Right cardiac atrium (tissue), 5 donors: Measurements from ENCODE around the gene CFAP57. TPM values are rescaled to one million over a fixed set of nuclear protein-coding genes. Genes with fewer than 3 reads are reported as not detected.

Experiments used
- ATAC-seq, 2 donors: fragments of 200-7000 bp; cut with Tn5 transposase; one replicate each; pipeline versions ENCODE4 v1.8.0 to v1.9.1; 2020; ENCODE audit warnings: moderate library complexity in 2 of 2, mild to moderate bottlenecking in 1 of 2
- DNase-seq, 3 donors: peaks; one replicate each; pipeline ENCODE4 v3.0.0-alpha.2; 2020
- H3K27ac ChIP-seq: one replicate; pipeline ENCODE4 v1.5.1; 2013; ENCODE audit warnings: mild to moderate bottlenecking, low read length, control low read depth, moderate library complexity
- H3K27me3 ChIP-seq: one replicate; pipeline ENCODE4 v1.6.1; 2013; ENCODE audit not compliant: control insufficient read depth, insufficient read depth
- H3K4me1 ChIP-seq: one replicate; pipeline ENCODE4 v1.6.1; 2013; ENCODE audit warnings: low read length; ENCODE audit not compliant: control insufficient read depth, insufficient read depth
- H3K4me3 ChIP-seq: one replicate; pipeline ENCODE4 v1.5.1; 2013; ENCODE audit warnings: low read length, control low read depth
- H3K9me3 ChIP-seq: one replicate; pipeline ENCODE4 v1.6.1; 2013; ENCODE audit warnings: low read length; ENCODE audit not compliant: control insufficient read depth
- WGBS: extraction: QIAGEN DNeasy Blood & Tissue Kit; methylation state at CpG from one replicate; pipeline ENCODE4 v1.1.7; 2013; 5-methylcytosine and 5-hydroxymethylcytosine counted together
- intact Hi-C, 4 donors: fragments of 100-400 bp; cut with DNase I; formaldehyde crosslinking; loops; one replicate each; pipeline versions ENCODE4 v1.11.0 to v1.14.0; 2022 to 2023
- polyA plus RNA-seq: library from polyadenylated mRNA; stranded (reverse); fragments of 200-250 nt; gene quantifications from one replicate; pipeline ENCODE4 v1.2.3, GENCODE V29; 2013
- total RNA-seq, 4 donors: library from RNA; stranded (reverse); fragmentation: NEBNext Ultra II Directional; extraction: Animal tissue kit (Norgen Biotek cat#: 25700); gene quantifications; one replicate each; pipeline ENCODE4 v1.2.1, GENCODE V29; 2021
- donor health status: healthy with polysubstance abuse.
- donor health status: DM: no; HTN: yes; CAD: no.
- donor health status: DM: no; HTN: no; CAD: no.
- donor health status: DM: no; HTN: yes; CAD: no; lungs with severe emphysema.
- donor health status: DM: yes; HTN: yes; CAD: no.

CFAP57 gene
- total and polyA plus RNA-seq, 5 donors, result 0.06 to 0.25 (median 0.11) TPM; not detected in 1

GRCh38 chr1:43172527-43172972 lies 420 bp downstream of the CFAP57 start:
- Histone ChIP-seq H3K4me1 (no peaks in the 10 kb centered on the region), H3K27me3 (no peaks in the 10 kb centered on the region), H3K4me3 (peak overlapping the region; percentile 76), H3K9me3 (no peaks in the 10 kb centered on the region), H3K27ac (no peak overlapping the region)
- ATAC-seq (peak; percentile 97 to 98), DNase-seq (peak; percentile 86 to 92 (median 90))
- intact Hi-C loops, result no loop called here
- WGBS, result 2% methylated on average over 20 of the region's 20 CpGs

- Histone ChIP-seq H3K4me1 (no peaks in the 10 kb centered on the region), H3K27me3 (no peaks in the 10 kb centered on the region), H3K4me3 (no peak overlapping the region), H3K27ac (no peak overlapping the region), H3K9me3 (no peaks in the 10 kb centered on the region)
- no peak for DNase-seq
- 84% methylated on average over 2 of the region's 2 CpGs for WGBS
- no peak for ATAC-seq
- intact Hi-C loops, result no loop called here
These were observed 2.7 kb downstream of the CFAP57 start for GRCh38 chr1:43174873-43175272.

GRCh38 chr1:43177691-43178090 lies 5.6 kb downstream of the CFAP57 start:
- no peaks in the 10 kb centered on the region for H3K27me3 ChIP-seq
- DNase-seq (no peak), ATAC-seq (no peak)
- H3K4me1 ChIP-seq, result no peaks in the 10 kb centered on the region
- no peaks in the 10 kb centered on the region for H3K9me3 ChIP-seq
- H3K27ac ChIP-seq, result no peak overlapping the region
- WGBS, result 54% methylated on average over 4 of the region's 4 CpGs
- intact Hi-C loops, result no loop called here
- H3K4me3 ChIP-seq, result no peak overlapping the region

- H3K4me3 ChIP-seq, result no peak overlapping the region
- H3K27ac ChIP-seq, result no peak overlapping the region
- intact Hi-C loops, result no loop called here
- WGBS, result 95% methylated on average over 3 of the region's 3 CpGs
- no peaks in the 10 kb centered on the region for H3K27me3 ChIP-seq
- DNase-seq, result no peak
- H3K4me1 ChIP-seq, result no peaks in the 10 kb centered on the region
- no peak for ATAC-seq
- H3K9me3 ChIP-seq, result no peaks in the 10 kb centered on the region
These were observed 12.3 kb downstream of the CFAP57 start for GRCh38 chr1:43184388-43184787.

GRCh38 chr1:43184995-43185394 lies 12.9 kb downstream of the CFAP57 start:
- DNase-seq (no peak), ATAC-seq (no peak)
- intact Hi-C loops, result no loop called here
- Histone ChIP-seq H3K9me3 (no peaks in the 10 kb centered on the region), H3K27ac (no peak overlapping the region), H3K4me3 (no peak overlapping the region), H3K4me1 (no peaks in the 10 kb centered on the region), H3K27me3 (no peaks in the 10 kb centered on the region)
- WGBS, result 91% methylated on average over 3 of the region's 3 CpGs

GRCh38 chr1:43188106-43188505 lies 16.0 kb downstream of the CFAP57 start:
- Histone ChIP-seq H3K4me1 (no peaks in the 10 kb centered on the region), H3K9me3 (no peaks in the 10 kb centered on the region), H3K4me3 (no peak overlapping the region), H3K27me3 (no peaks in the 10 kb centered on the region), H3K27ac (no peak overlapping the region)
- 40% methylated on average over 1 of the region's 1 CpG for WGBS
- no peak for ATAC-seq
- intact Hi-C loops, result no loop called here
- no peak for DNase-seq

GRCh38 chr1:43194509-43194908 lies 22.4 kb downstream of the CFAP57 start:
- no peak for DNase-seq
- no peaks in the 10 kb centered on the region for H3K9me3 ChIP-seq
- intact Hi-C loops, result no loop called here
- no peak for ATAC-seq
- no peaks in the 10 kb centered on the region for H3K27me3 ChIP-seq
- no peak overlapping the region for H3K4me3 ChIP-seq
- H3K27ac ChIP-seq, result no peak overlapping the region
- H3K4me1 ChIP-seq, result no peaks in the 10 kb centered on the region

DNA sequence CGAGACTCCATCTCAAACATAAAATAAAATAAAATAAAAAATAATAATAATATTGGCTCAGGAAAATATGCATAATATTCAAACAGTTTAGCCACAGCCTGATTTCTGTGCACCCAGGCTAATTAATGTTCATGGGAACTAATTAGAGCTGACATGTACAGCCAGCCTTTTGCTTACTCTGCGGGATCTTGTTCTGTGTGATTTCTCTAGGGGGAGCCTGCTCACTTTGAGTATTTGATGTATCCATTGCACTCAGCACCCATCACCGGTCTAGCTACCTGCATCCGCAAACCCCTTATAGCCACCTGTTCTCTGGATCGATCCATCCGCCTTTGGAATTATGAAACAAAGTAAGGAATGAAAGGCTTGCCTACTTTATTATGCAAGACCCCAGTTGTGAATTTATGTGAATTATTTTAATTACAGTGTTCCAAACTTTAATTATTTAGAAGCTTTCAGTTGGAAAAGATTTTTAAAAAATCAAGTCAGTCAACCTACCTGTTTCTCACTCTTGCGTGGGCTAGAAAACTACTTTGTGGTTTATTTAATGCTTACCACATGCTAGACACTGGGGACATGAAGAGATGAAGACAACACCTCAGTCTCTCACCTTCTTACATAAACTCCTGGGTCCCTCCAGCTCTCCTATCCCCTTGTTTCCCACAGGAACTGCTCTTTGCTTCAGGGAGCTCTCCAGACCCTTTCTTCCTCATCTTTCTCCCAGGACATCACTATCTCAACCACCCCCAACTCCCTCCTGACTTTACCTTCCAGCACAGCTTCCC lies 25.4 kb downstream of the CFAP57 start:
- H3K27ac ChIP-seq, result no peak overlapping the region
- 89% methylated on average over 7 of the region's 7 CpGs for WGBS
- H3K4me1 ChIP-seq, result no peaks in the 10 kb centered on the region
- H3K9me3 ChIP-seq, result no peaks in the 10 kb centered on the region
- no peak overlapping the region for H3K4me3 ChIP-seq
- intact Hi-C loops, result no loop called here
- ATAC-seq, result no peak
- DNase-seq, result no peak
- no peaks in the 10 kb centered on the region for H3K27me3 ChIP-seq

DNA sequence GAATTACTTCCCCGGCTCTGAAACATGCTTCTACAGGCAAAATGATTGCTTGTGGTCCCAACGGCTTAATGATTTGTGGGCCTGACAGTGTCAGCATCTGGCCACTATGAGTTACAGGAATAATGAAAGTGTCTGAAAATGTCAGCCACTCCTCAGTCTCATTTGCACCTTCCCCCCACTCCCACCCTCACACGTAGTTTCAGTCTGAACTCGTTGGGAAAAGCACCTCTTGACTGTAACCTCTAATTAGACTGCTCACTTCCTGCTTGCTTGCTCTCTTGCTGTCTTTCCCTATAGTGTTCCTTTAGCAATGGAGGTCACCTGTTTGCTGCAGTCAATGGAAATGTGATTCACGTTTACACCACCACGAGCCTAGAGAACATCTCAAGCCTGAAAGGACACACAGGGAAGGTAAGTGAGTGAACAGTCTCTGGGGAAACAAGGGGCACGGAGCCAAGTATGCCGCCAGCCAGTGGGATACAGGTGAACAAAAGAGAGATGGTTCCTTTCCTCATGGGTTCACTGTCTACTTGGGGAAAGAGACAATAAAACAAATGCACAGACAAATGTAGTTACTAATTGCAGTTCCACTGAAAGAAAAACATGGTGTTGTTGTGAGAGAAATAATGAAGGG lies 27.1 kb downstream of the CFAP57 start:
- no peak overlapping the region for H3K4me3 ChIP-seq
- ATAC-seq (no peak), DNase-seq (no peak)
- H3K4me1 ChIP-seq, result no peaks in the 10 kb centered on the region
- no peaks in the 10 kb centered on the region for H3K9me3 ChIP-seq
- intact Hi-C loops, result no loop called here
- H3K27me3 ChIP-seq, result no peaks in the 10 kb centered on the region
- WGBS, result 69% methylated on average over 8 of the region's 8 CpGs
- no peak overlapping the region for H3K27ac ChIP-seq

- Histone ChIP-seq H3K27ac (no peak overlapping the region), H3K9me3 (no peaks in the 10 kb centered on the region), H3K4me3 (no peak overlapping the region), H3K27me3 (no peaks in the 10 kb centered on the region), H3K4me1 (peaks cover 5% of the 10 kb centered on the region)
- intact Hi-C loops, result no loop called here
- 78% methylated on average over 3 of the region's 3 CpGs for whole genome bisulfite sequencing
- no peak for DNase-seq
- no peak for ATAC-seq
These were observed 31.7 kb downstream of the CFAP57 start for GRCh38 chr1:43203859-43204258.

DNA sequence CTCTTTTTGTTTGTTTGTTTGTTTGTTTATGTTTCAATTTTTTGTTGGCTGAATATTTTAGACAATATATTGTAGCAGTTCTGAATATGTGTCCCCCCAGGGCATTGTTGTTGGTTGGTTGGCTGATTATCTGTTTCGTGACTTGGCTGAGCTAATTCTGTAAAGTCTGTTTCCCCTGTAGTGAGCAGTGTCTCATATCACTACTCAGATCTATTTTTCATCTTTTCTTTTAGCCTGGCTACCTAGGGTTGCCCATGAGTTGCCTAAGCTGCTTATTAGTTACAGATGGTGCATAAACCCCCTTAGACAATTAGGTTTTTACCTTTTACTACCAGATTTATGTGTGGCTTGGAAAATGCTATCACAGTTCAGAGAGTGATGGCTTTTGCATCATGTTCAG lies 32.3 kb downstream of the CFAP57 start:
- no peaks in the 10 kb centered on the region for H3K27me3 ChIP-seq
- peaks cover 5% of the 10 kb centered on the region for H3K4me1 ChIP-seq
- no peak overlapping the region for H3K4me3 ChIP-seq
- no peak for ATAC-seq
- WGBS, result 89% methylated on average over 1 of the region's 1 CpG
- no peaks in the 10 kb centered on the region for H3K9me3 ChIP-seq
- intact Hi-C loops, result no loop called here
- no peak overlapping the region for H3K27ac ChIP-seq
- no peak for DNase-seq
